Large intestine (tissue), 3 donors: ENCODE results near the gene RSKR. TPM values are rescaled to one million over a fixed set of nuclear protein-coding genes. Genes with fewer than 3 reads are reported as not detected.

Experiments used
- DNase-seq, 2 donors: peaks; one replicate each; pipeline versions ENCODE4 v3.0.0 to v3.0.0-alpha.2; 2013
- H3K27ac ChIP-seq: one replicate; pipeline ENCODE4 v1.5.1; 2013; ENCODE audit warnings: low read length
- H3K27me3 ChIP-seq: 2 replicates; pipeline ENCODE4 v1.6.1; 2013; ENCODE audit warnings: low read length; ENCODE audit not compliant: control insufficient read depth, insufficient read depth
- H3K36me3 ChIP-seq: 2 replicates; pipeline ENCODE4 v1.6.1; 2013; ENCODE audit warnings: low read length; ENCODE audit not compliant: control insufficient read depth, insufficient read depth
- H3K4me1 ChIP-seq: one replicate; pipeline ENCODE4 v1.6.1; 2013; ENCODE audit warnings: low read length; ENCODE audit not compliant: control insufficient read depth, insufficient read depth
- H3K4me3 ChIP-seq: one replicate; pipeline ENCODE4 v1.5.1; 2013; ENCODE audit warnings: low read length
- H3K9me3 ChIP-seq: one replicate; pipeline ENCODE4 v1.6.1; 2013; ENCODE audit warnings: mild to moderate bottlenecking, low read depth, low read length, moderate library complexity; ENCODE audit not compliant: control insufficient read depth
- WGBS: methylation state at CpG from one replicate; pipeline ENCODE4 v1.1.5; 2013; ENCODE audit warnings: low lambda C conversion rate; ENCODE audit not compliant: insufficient coverage; 5-methylcytosine and 5-hydroxymethylcytosine counted together
- polyA plus RNA-seq: library from polyadenylated mRNA; unstranded; fragments of 120-200 nt; gene quantifications from one replicate; pipeline ENCODE4 v1.2.1, GENCODE V29; 2013

RSKR gene
- polyA plus RNA-seq, 1 donor: 15.2 TPM

GRCh38 chr17:28648698-28649097, 34.7 kb upstream of the RSKR start:
- no peaks in the 10 kb centered on the region for H3K27me3 ChIP-seq
- DNase-seq: no peak
- H3K36me3 ChIP-seq: peaks cover 34% of the 10 kb centered on the region
- H3K9me3 ChIP-seq: no peaks in the 10 kb centered on the region
- WGBS: no CpG with 5 or more reads among the region's 2 CpGs
- peaks cover 17% of the 10 kb centered on the region for H3K4me1 ChIP-seq
- no peak overlapping the region for H3K27ac ChIP-seq
- H3K4me3 ChIP-seq: no peak overlapping the region

- peak overlapping the region; percentile 94 for H3K27ac ChIP-seq
- H3K9me3 ChIP-seq: no peaks in the 10 kb centered on the region
- peaks cover 35% of the 10 kb centered on the region for H3K36me3 ChIP-seq
- peaks cover 23% of the 10 kb centered on the region for H3K4me1 ChIP-seq
- no peaks in the 10 kb centered on the region for H3K27me3 ChIP-seq
- H3K4me3 ChIP-seq: no peak overlapping the region
- DNase-seq: peak; percentile 49 to 71
- WGBS: 44% methylated on average over 5 of the region's 12 CpGs
Observed at GRCh38 chr17:28646039-28646754, 32.2 kb upstream of the RSKR start.

- Histone ChIP-seq H3K27ac (peak overlapping the region; percentile 94), H3K4me3 (peak overlapping the region; percentile 78), H3K36me3 (peaks cover 36% of the 10 kb centered on the region), H3K4me1 (peaks cover 23% of the 10 kb centered on the region), H3K9me3 (no peaks in the 10 kb centered on the region), H3K27me3 (no peaks in the 10 kb centered on the region)
- no peak for DNase-seq
- no CpG with 5 or more reads among the region's 8 CpGs for WGBS
Observed at GRCh38 chr17:28645576-28645939, 31.6 kb upstream of the RSKR start.

GRCh38 chr17:28644787-28645575, 31.0 kb upstream of the RSKR start, which contains the start of gene BLTP2:
TSS of gene BLTP2 (minus strand) at chr17:28645158. CDS start at chr17:28645056, 102 bp downstream.
- H3K36me3 ChIP-seq: peaks cover 38% of the 10 kb centered on the region
- H3K27ac ChIP-seq: peak within 1 kb of the TSS; percentile 94
- no peaks in the 10 kb centered on the region for H3K9me3 ChIP-seq
- WGBS: no CpG with 5 or more reads among the region's 89 CpGs
- H3K4me3 ChIP-seq: peak within 1 kb of the TSS; percentile 88
- DNase-seq: peak; percentile 98 to 99
- no peaks in the 10 kb centered on the region for H3K27me3 ChIP-seq
- peaks cover 23% of the 10 kb centered on the region for H3K4me1 ChIP-seq

GRCh38 chr17:28643983-28644786, 30.2 kb upstream of the RSKR start:
- peak overlapping the region; percentile 88 for H3K4me3 ChIP-seq
- no CpG with 5 or more reads among the region's 18 CpGs for WGBS
- H3K9me3 ChIP-seq: no peaks in the 10 kb centered on the region
- DNase-seq: peak; percentile 23 to 43
- H3K36me3 ChIP-seq: peaks cover 45% of the 10 kb centered on the region
- peaks cover 23% of the 10 kb centered on the region for H3K4me1 ChIP-seq
- peak overlapping the region; percentile 61 for H3K27ac ChIP-seq
- H3K27me3 ChIP-seq: no peaks in the 10 kb centered on the region

- Histone ChIP-seq H3K4me1 (peaks cover 21% of the 10 kb centered on the region), H3K27me3 (no peaks in the 10 kb centered on the region), H3K9me3 (no peaks in the 10 kb centered on the region), H3K27ac (no peak overlapping the region), H3K36me3 (peaks cover 60% of the 10 kb centered on the region), H3K4me3 (no peak overlapping the region)
- peak in 1 of 2 donors; percentile 37 for DNase-seq
- no CpG with 5 or more reads among the region's 2 CpGs for WGBS
Observed at GRCh38 chr17:28641579-28641978, 27.6 kb upstream of the RSKR start.

- peaks cover 90% of the 10 kb centered on the region for H3K36me3 ChIP-seq
- no peak overlapping the region for H3K27ac ChIP-seq
- DNase-seq: no peak
- WGBS: no CpG with 5 or more reads among the region's 1 CpG
- H3K4me1 ChIP-seq: no peaks in the 10 kb centered on the region
- H3K9me3 ChIP-seq: no peaks in the 10 kb centered on the region
- H3K27me3 ChIP-seq: no peaks in the 10 kb centered on the region
- no peak overlapping the region for H3K4me3 ChIP-seq
Observed at GRCh38 chr17:28635506-28635905, 21.5 kb upstream of the RSKR start.

GRCh38 chr17:28634206-28634865, 20.4 kb upstream of the RSKR start:
- no peaks in the 10 kb centered on the region for H3K4me1 ChIP-seq
- DNase-seq: no peak
- H3K27ac ChIP-seq: no peak overlapping the region
- no CpG with 5 or more reads among the region's 14 CpGs for WGBS
- H3K27me3 ChIP-seq: no peaks in the 10 kb centered on the region
- H3K4me3 ChIP-seq: no peak overlapping the region
- H3K9me3 ChIP-seq: no peaks in the 10 kb centered on the region
- peaks cover 85% of the 10 kb centered on the region for H3K36me3 ChIP-seq

GRCh38 chr17:28626818-28627217, 12.8 kb upstream of the RSKR start:
- H3K27me3 ChIP-seq: no peaks in the 10 kb centered on the region
- H3K9me3 ChIP-seq: no peaks in the 10 kb centered on the region
- no CpG with 5 or more reads among the region's 4 CpGs for WGBS
- DNase-seq: peak in 1 of 2 donors; percentile 25
- peaks cover 72% of the 10 kb centered on the region for H3K36me3 ChIP-seq
- H3K27ac ChIP-seq: no peak overlapping the region
- no peak overlapping the region for H3K4me3 ChIP-seq
- no peaks in the 10 kb centered on the region for H3K4me1 ChIP-seq

- no peak for DNase-seq
- Histone ChIP-seq H3K4me1 (no peaks in the 10 kb centered on the region), H3K27ac (no peak overlapping the region), H3K36me3 (peaks cover 83% of the 10 kb centered on the region), H3K27me3 (no peaks in the 10 kb centered on the region), H3K9me3 (no peaks in the 10 kb centered on the region), H3K4me3 (no peak overlapping the region)
- WGBS: no CpG with 5 or more reads among the region's 2 CpGs
Observed at GRCh38 chr17:28624148-28624547, 10.2 kb upstream of the RSKR start.
